ENCODE data around the gene H2BK1. TPM values are rescaled to one million over a fixed set of nuclear protein-coding genes. Genes with fewer than 3 reads are reported as not detected.

The H2BK1 gene
- total and polyA plus RNA-seq, 2 of the 13 experiments (the other 11 are each of a cell fraction or from before 2014, with no cell fraction given) = not detected

- DNase-seq (ENCODE audit: low spot score) = no peak
- H3K79me2 ChIP-seq (ENCODE audit: insufficient read depth, low read length) = no peaks in the 10 kb centered on the region
- in situ Hi-C loops (cut with HindIII; ENCODE audit: extremely low pct_ligation_motif_present, low pct_unique_long_range_greater_than_20kb) (loop anchor here (10.0 kb wide), 1 partner anchor 107 kb away; no protein-coding TSS in a partner anchor), intact Hi-C loops (cut with micrococcal nuclease; ENCODE audit: unreplicated experiment) (no loop called here)
- ChIA-PET POLR2A (no interaction called here), CTCF (ENCODE audit: low intra/inter-chr PET ratio, low total read pairs) (no interaction called here)
- no peak for FAIRE-seq
- H3K27me3 ChIP-seq (ENCODE audit: control insufficient read depth in 1 of 2, insufficient read depth in 2 of 2, low read length in 2 of 2) = peaks cover 16 to 91% of the 10 kb centered on the region in 2 experiments
- no peaks in the 10 kb centered on the region for H3K4me1 ChIP-seq (ENCODE audit: insufficient read depth, low read length)
- H3K4me3 ChIP-seq (replicated peaks in 1 of 3; ENCODE audit: insufficient read depth in 1 of 3, low read depth in 2 of 3, low read length in 3 of 3) = no peak overlapping the region
- no peak overlapping the region for H3K9ac ChIP-seq (ENCODE audit: insufficient read depth, low read depth, low read length)
- no peaks in the 10 kb centered on the region for H4K20me1 ChIP-seq (ENCODE audit: insufficient read depth, low read length)
- H3K36me3 ChIP-seq (replicated peaks in 1 of 2; ENCODE audit: control insufficient read depth in 1 of 2, insufficient read depth in 2 of 2, low read length in 2 of 2) = no peaks in the 10 kb centered on the region
- no peaks in the 10 kb centered on the region for H3K9me3 ChIP-seq (ENCODE audit: low read length)
- no peak overlapping the region for H3K27ac ChIP-seq (ENCODE audit: extremely low read length, insufficient read depth, low read length)
- no peak for ATAC-seq
- no peak overlapping the region for H2AFZ ChIP-seq (ENCODE audit: low read length)
- H3K4me2 ChIP-seq (ENCODE audit: low read depth, low read length) = no peak overlapping the region
- BruUV-seq (replicated peaks) = no TSS peak
- TF ChIP-seq KMT2B (CRISPR knock-in tag; IDR thresholded peaks at IDR 0.05) = no peak
- TF ChIP-seq KDM5B (CRISPR knock-in tag; IDR thresholded peaks at IDR 0.05; ENCODE audit: borderline replicate concordance) = no peak
- TF ChIP-seq ZNF646 (CRISPR knock-in tag; IDR thresholded peaks at IDR 0.05) = no peak
- TF ChIP-seq ZNF10 (CRISPR knock-in tag; IDR thresholded peaks at IDR 0.05; ENCODE audit: borderline replicate concordance, low read depth) = no peak
- TF ChIP-seq MAX (IDR thresholded peaks at IDR 0.05) = no peak
- TF ChIP-seq GZF1 (CRISPR knock-in tag; IDR thresholded peaks at IDR 0.05) = no peak
- no peak for TF ChIP-seq LRRFIP1 (CRISPR knock-in tag; conservative IDR thresholded peaks at IDR 0.05)
- no peak for TF ChIP-seq NFIC (IDR thresholded peaks at IDR 0.05; ENCODE audit: low read length)
- no peak for TF ChIP-seq KDM1A (CRISPR knock-in tag; IDR thresholded peaks at IDR 0.05)
- TF ChIP-seq SIN3B (IDR thresholded peaks at IDR 0.05; ENCODE audit: low read length) = no peak
- no peak for TF ChIP-seq RORA (CRISPR knock-in tag; IDR thresholded peaks at IDR 0.05)
- TF ChIP-seq CREB1 (IDR thresholded peaks at IDR 0.05) = no peak
- no peak for TF ChIP-seq CREB1 (CRISPR knock-in tag; IDR thresholded peaks at IDR 0.05)
- TF ChIP-seq TAF1 (CRISPR knock-in tag; IDR thresholded peaks at IDR 0.05) = no peak
Observed at GRCh38 chr7:151197932-151198331, 12.4 kb downstream of the H2BK1 start.
